NCI-H2196 (cell line): Measurements from ENCODE around the gene ERAP2.
"Not testable (repeated sequence)": the region's sequence is repeated elsewhere in the genome, so short reads cannot be mapped to it uniquely, and the experiment has no call there.

Experiments
- DNase-seq: peaks from one replicate; lab custom pipeline; 2025; ENCODE audit not compliant: unreplicated experiment; lab: John Stamatoyannopoulos, UW

Gene ERAP2

GRCh38 chr5:96861076-96861475 lies 15.2 kb upstream of the ERAP2 start:
- DNase-seq: no peak

- DNase-seq: no peak
These were observed 13.2 kb upstream of the ERAP2 start for GRCh38 chr5:96863114-96863513.

DNA sequence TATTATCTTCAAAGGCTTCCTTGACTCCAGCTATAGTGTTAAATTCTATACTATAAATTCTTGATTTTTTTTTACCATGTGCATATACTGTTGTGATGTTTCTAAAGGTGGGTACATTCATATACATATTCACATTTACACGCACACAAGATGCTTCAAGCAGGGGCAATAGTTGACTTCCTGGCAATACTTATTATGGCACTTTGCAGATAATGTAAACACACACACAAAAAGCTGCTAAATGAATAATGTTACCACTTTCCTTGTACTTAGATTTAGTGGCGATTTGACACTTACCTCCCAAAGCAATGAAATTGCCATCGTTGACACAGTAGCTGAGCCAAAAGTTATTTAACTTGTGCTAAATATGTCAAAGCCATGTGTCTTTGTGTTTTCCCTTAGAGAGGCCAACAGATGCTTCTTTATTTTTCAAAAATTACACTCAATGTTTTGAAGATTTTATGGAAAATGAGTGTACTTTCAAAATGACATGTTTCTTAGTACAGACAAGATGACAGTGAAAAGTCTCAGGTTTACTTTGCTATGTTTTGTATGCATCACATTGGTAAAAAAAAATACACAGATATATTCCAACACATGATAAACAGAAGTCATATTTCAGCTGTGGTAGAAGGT lies 12.2 kb upstream of the ERAP2 start:
- DNase-seq: no peak

DNA sequence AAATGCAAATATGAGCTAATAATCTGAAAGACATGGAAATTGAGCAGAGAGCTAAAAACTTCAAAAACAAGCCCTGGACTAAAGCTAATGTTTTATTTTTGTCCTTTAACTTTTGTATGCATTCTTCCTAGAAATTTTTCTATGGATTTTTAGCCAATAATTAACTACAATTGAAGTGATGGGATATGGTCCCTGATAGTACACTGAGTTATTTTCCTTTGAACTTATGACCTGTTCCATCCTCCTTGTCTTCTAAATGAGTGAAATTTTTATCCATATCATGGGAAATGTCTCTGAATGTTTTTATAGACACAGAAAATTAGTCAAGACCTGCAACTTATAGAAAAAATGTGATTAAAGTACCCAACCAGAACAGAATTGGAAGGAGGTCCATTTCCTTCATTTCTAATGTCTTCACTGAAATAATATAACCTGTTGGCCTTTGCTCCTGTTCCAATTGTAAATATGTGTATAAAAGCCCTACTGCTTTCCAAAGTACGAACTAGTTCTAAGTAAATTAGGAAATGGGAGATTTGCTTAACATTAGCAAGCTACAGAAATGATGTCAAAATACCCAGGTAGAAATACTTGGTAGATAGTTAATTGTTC lies 11.3 kb upstream of the ERAP2 start:
- DNase-seq: no peak

GRCh38 chr5:96868603-96869371 lies 7.5 kb upstream of the ERAP2 start:
- DNase-seq: peak; percentile 29

DNA sequence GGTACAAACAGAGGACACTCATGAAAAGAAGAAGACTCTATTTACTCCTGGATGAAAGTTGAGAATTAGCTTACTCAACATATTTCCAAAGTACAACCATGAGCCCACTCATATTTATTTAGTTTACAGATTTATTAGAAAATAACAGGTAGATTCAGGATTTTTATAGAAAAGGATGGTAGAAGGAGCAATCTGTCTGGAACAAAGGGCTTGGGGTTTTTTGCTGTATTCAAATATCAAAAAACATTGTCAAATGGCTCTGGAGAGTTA lies 7.0 kb upstream of the ERAP2 start:
- DNase-seq: no peak

- DNase-seq: peak; percentile 1
These were observed 5.9 kb upstream of the ERAP2 start for GRCh38 chr5:96870094-96871026.

DNA sequence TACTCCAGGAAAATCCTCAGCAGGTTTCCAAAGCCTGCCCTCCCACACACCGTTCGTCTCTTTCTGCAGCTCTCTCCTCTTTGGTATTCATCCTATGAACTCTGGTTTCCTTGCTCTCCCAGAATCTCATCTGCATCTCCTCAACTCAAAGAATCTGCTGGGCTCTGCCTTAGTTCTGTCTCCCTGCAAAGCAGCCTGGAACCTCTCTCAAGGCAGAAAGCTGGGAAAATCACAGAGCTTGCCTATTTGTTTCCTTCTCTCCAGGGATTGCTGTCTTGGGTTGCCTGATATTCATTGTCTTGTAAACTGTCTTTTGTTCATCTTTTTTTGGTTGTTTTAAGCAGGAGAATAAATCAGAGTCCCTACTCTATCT lies 5.3 kb upstream of the ERAP2 start:
- DNase-seq: no peak

DNA sequence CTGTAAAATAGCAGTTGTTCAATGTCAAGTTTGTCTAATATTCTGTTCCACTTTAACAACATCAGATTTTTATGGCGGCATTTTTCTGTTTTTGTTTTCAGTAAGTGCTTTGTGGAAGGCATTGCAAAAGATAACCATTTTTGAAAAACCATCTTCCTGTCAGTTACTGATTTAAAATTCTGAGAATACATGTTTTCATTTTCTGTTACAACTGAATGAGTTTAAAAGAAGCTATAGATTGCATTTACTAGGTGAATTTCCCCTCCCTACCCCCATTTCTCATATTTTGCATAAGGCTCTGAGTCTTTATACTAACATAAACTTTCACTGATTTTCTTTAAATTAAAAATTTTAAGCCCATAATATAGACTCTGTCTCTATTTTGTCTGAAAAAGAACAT lies 4.6 kb upstream of the ERAP2 start:
- no peak for DNase-seq

DNA sequence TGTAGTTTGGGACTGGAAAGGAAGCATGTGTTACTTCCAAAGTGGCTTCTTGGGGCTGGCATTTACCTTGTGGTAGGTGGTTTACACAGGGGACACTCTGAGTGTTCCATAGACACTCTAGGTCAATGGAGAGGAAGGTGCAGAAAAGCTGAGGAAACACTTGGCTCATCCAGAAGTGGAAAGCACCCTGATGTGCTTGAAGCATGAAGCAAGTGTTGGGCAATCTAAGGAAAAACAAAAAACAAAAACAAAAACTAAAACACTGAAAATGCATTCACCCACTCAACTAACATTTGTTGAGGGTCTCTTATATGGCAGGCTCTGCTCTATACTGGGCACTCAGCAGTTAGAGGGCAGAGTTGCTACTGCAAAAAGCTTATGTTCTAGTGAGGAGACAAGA lies 2.9 kb upstream of the ERAP2 start:
- no peak for DNase-seq

GRCh38 chr5:96874631-96875030 lies 1.7 kb upstream of the ERAP2 start:
- DNase-seq: no peak

DNA sequence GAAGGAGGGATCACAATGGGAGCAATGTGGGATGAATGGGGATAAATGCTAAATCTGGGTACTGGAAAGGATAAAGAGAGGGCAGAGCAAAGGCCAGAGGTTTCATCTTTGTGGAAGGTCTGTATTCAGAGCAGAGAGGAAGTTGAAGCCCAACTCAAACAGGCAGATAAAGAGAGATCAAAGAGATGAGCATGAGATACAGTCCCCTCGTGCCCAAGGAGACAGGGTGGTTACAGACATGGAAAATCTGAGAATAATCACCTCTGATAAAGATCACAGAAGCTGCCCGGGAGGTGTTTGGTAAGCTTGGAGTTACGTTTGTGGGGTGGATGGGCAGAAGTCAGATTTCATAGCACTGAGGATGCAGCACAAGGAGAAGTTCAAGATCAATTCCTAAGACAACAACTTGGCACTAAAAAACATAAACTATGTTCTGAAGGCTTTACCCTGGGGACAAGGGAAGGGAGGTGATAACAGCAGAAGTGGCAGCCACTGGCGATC lies 459 bp upstream of the ERAP2 start:
- no peak for DNase-seq

DNA sequence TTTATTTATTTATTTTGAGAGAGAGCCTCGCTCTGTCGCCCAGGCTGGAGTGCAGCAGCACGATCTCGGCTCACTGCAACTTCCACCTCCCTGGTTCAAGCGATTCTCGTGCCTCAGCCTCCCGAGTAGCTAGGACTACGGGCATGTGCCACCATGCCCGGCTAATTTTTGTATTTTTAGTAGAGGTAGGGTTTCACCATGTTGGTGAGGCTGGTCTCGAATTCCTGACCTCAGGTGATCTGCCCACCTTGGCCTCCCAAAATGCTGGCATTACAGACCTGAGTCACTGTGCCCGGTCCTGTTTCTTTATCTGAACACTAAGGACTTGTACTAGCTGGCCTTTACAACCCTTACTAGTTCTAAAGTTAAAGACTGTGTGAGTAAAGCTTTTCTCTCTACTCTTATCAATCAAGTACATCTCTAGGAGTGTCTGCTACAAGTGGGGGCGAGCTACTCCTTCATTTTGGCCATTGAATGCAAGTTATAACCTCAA lies 723 bp downstream of the ERAP2 start:
- DNase-seq: not testable (repeated sequence)

GRCh38 chr5:96879665-96880064 lies 3.4 kb downstream of the ERAP2 start:
- no peak for DNase-seq

DNA sequence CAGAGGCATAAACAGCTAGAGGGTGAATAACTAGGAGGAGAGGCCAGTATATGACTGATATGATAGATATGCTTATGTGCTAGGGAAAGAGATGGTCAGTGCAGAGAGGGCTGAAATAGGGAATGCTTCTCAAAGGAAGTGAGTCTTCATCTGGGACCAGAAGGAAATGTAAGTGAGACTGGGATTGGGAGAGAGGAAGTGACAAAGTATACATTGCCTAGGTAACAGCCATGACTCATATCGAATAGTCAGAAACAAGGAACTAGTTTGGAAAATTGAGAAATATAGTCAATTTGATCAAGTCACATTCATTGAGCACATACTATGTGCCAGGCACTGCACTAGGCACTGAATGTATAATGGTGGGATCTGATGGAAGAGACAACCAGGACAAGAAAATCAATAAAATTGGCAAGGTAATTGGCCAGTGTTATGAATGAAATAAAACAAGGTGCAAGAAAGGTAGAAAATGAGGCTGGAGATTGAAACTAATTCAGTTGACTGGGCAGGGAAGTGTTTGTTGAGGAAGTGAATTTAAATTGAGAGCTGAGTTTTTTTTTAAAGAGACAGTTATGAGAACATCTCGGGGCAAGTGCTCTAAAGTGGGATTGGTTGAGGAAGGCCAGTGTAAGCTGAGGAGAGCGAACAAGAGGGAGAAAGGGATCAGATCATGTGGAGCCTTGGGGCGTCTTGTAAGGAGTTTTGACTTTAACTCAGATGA lies 4.3 kb downstream of the ERAP2 start:
- DNase-seq: no peak

DNA sequence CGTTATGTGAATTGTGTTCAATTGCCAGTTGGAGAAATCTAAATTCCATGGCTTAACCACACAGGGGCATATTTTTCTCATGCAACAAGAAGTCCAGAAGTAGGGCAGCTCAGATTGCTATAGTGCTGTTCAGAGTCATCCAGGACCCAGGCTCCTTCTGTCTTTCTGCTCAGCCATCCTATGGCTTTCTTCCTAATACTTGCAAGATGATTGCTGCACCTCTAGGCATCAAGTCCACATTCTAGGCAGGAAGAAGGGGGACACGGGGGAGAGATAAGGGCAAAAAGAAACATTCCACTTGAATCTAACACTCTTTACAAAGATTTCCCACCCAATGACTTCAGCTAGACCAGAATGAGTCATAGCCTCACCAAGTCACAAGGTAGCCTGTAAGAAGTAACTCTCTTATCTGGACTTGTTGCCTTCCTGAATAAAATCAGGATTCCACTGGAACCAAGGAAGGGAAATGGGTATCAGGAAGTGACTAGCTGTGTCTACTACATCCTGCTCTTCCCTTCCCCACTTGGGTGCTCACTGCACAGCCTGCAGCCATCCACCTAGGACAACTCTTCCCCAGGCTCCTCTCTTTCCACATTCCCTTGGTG lies 5.3 kb downstream of the ERAP2 start:
- no peak for DNase-seq

DNA sequence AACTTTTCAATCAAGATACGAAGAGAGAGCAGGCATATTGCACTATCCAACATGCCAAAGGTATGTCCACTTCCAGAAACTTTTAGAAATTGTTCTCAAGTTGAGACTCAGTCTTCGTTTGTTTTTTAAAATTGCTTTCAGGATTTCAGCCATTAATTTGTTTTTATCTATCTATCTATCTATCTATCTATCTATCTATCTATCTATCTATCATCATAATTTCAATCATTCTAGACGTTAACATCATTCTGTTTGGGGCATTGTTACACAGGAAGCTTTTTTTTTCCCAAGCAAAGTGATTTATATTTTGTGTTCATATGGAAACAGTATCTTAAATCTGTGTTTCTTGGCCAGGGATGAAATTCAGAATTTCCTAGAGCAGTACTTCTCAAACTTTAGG lies 7.6 kb downstream of the ERAP2 start:
- no peak for DNase-seq

- no peak for DNase-seq
These were observed 8.7 kb downstream of the ERAP2 start for GRCh38 chr5:96884995-96885394.

DNA sequence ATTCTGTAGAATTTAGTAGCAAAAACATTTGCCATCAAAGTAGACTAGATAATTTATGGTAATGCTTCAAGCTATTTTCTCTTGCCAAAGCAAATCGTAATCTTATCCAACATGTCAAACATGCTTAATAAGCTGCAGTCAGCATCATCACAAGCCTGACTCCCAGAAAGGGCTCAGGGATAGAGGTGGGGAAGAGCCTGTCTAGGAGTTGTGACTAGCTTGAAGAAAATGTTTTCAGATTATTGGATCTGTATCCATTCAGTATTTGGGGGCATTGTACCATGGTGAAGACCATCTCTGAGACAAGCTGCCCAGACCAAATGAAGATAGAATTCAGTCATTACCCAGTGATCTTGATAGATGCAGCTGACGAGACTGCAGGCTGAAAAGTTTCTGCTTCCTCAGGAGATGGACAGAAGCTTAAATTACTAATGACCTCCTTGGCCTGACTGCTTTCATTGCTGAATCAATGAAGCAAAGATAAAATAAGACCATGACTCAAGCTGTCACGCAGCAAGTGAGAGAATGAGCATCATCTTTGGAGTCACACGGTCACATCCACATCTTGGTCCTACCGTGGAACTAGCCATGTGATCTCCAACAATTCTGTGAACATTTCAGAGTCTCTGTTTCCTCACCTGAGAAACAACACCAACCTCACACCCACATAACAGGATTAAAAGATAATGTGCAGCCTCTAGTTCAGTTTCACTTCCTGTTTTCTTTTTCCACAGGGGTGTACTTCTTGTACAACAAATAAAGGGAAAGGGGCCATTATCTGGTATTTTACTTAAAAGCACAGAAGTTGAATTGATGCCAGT lies 9.4 kb downstream of the ERAP2 start:
- no peak for DNase-seq
